ENCODE measurements around the gene ITGB5.

DNA sequence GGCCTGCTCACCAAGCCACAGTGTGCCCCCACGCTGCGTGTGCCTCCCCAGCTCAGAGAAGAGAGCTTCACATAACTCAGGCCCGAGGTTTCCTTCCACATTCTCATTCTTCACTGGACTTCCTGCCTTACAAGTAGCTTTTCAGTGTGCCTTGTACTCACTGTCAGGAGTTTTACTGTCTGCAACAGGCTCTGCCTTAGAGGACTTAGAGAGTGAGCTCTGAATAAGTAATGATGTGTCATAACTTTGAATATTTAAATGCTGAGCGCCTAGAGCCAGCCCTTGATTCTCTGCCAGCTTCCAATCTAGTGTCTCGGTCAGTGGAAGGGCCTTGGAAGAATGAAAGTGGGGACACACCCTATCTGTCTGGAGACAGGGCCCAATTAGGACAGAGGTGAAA lies 41.8 kb downstream of the ITGB5 start:
- TF ChIP-seq POLR2A (IDR thresholded peaks at IDR 0.05; ENCODE audit: borderline replicate concordance, extremely low read depth, insufficient read depth, insufficient read length) (no peak), CTCF (IDR thresholded peaks at IDR 0.05 in 2 of 3, conservative IDR thresholded peaks at IDR 0.05 in 1 of 3; ENCODE audit: borderline replicate concordance in 1 of 3, insufficient read depth in 1 of 3, low read depth in 2 of 3, low read length in 2 of 3) (no peak), YY1 (IDR thresholded peaks at IDR 0.05; ENCODE audit: extremely low read depth, insufficient replicate concordance, low read depth, low read length) (no peak), EZH2 (IDR thresholded peaks at IDR 0.05) (no peak), ZNF274 (IDR thresholded peaks at IDR 0.05; ENCODE audit: low read depth, low read length) (no peak), REST (IDR thresholded peaks at IDR 0.05; ENCODE audit: low read depth) (no peak), SP1 (IDR thresholded peaks at IDR 0.05; ENCODE audit: low read depth) (no peak), RAD21 (IDR thresholded peaks at IDR 0.05; ENCODE audit: low read depth) (no peak)
